ENCODE data around the gene CLCNKA.
"Not testable (repeated sequence)": the region's sequence is repeated elsewhere in the genome, so short reads cannot be mapped to it uniquely, and the experiment has no call there.

The CLCNKA gene

DNA sequence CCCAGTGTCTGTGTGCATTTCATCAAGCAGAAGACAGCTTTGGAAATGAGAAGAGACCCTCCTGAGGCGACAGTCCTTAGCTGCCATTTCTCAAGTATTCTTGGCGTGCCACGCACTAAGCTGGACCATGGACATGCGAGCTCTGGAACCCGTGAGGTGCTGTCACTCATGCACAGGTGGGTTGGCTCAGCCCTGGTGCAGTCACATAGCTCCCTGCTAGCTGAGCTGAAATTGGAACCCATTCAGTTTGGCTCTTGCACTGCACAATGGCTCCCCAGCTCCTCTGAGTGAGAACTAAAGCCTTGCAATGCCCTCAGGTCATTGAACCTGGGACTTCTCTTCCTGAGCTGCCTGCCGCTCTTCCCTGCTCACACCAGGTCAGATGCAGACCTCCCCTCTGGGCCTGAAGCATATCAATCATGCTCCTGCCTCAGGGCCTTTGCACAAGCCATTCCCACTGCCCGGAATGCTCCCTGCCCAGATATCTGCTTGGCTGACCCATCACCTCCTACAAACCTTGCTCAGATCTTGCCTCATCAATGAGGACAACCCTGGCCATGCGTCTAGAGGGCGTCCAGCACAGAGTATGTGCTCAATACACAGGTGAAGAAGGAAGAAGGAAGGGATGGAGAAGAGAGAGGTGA lies 24.1 kb upstream of the CLCNKA start:
- no peak for DNase-seq (ENCODE audit: low read depth in 2 of 2)

DNA sequence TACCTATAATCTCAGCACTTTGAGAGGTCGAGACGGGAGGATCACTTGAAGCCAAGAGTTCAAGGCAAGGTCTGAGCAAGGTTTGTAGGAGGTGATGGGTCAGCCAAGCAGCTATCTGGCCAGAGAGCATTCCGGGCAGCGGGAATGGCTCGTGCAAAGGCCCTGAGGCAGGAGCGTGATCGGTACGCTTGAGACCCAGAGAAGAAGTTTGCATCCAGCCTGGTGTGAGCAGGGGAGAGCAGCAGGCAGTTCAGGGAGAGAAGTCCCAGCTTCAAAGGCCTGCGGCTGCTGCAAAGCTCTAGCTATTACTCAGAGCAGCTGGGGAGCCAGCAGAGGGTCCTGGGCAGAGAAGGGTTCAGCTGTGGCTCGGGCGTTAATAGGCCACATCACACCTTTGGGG lies 22.9 kb upstream of the CLCNKA start:
- no peak for DNase-seq (ENCODE audit: low read depth in 2 of 2)

DNA sequence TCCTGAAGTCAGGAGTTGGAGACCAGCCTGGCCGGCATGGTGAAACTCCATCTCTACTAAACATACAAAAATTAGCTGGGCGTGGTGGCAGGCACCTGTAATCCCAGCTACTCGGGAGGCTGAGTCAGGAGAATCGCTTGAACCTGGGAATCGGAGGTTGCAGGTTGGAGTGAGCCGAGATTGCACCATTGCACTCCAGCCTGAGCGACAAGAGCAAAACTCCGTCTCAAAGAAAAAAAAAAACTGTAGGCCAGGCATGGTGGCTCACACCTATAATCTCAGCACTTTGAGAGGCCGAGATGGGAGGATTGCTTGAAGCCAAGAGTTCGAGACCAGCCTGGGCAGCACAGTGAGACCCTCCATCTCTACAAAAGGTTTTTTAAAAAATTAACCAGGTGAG lies 20.6 kb upstream of the CLCNKA start:
- DNase-seq (ENCODE audit: low read depth in 2 of 2): not testable (repeated sequence)

DNA sequence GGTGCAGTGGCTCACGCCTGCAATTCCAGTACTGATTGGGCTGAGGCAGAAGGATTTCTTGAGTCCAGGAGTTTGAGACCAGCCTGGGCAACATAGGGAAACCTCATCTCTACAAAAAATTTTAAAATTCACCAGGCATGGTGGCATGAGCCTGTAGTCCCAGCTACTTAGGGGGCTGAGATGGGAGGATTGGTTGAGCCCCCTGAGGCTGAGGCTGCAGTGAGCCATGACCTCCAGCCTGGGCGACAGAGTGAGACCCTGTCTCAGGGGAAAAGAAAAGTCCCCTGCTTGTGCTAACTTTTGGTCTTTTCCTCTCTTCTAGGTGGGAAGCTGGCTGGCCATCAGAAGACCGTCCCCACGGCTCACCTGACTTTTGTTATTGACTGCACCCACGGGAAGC lies 16.2 kb upstream of the CLCNKA start:
- DNase-seq (ENCODE audit: low read depth in 2 of 2): no peak

DNA sequence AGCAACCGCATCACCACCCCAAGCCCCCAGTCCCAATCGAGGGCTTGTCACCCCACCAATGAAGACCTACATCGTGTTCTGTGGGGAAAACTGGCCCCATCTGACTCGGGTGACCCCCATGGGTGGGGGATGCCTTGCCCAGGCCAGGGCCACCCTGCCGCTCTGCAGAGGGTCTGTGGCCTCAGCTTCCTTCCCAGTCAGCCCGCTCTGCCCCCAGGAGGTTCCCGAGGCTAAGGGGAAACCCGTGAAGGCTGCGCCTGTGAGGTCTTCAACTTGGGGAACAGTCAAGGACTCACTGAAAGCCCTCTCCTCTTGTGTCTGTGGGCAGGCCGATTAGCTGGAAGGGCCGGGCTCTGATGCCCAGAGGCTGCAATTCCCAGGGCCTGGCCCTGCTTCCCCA lies 15.8 kb upstream of the CLCNKA start:
- no peak for DNase-seq (ENCODE audit: low read depth in 2 of 2)

DNA sequence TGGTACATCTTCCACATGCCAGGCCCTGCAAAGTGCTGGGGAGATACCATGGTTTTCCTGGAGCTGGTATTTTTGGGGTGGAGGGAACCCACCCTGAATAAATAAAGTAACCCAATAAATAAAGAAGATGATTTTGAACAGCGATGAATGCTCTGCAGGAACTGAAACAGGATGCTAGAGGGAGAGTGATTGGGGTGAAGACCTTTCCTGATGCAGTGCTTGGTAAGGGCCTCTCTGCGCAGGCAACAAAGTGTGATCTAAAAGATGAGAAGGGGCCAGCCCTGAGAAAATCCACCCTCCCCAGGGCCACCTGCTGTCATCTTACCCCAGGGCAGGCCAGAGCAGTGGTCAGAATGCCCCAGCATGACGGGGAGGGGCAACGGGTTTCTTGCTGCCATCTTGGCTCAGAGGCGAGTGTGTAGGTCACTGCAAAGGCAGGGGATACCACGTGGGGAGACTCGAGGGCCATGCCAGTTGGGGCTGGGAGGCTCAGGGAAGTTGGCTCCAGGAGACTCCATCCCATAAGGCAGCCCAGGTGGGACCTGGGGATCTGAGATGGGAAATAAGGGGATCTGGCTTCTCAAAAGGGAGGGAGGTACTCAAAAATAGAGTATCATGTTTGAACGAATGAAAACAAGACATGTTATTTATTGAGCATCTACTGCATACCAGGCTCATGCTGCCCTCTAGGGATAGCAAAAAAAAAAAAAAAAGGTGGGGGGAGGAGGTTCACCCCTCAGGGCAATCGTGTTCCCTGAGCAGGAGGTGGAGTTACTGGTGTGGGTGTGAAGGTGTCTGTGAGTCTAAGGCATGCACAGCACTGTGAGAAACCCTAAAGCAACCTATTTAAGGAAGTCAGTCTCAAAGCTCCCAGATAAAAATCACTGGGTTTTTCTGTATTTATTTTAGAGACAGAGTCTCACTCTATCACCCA lies 15.0 kb upstream of the CLCNKA start:
- DNase-seq (ENCODE audit: low read depth in 2 of 2): no peak

DNA sequence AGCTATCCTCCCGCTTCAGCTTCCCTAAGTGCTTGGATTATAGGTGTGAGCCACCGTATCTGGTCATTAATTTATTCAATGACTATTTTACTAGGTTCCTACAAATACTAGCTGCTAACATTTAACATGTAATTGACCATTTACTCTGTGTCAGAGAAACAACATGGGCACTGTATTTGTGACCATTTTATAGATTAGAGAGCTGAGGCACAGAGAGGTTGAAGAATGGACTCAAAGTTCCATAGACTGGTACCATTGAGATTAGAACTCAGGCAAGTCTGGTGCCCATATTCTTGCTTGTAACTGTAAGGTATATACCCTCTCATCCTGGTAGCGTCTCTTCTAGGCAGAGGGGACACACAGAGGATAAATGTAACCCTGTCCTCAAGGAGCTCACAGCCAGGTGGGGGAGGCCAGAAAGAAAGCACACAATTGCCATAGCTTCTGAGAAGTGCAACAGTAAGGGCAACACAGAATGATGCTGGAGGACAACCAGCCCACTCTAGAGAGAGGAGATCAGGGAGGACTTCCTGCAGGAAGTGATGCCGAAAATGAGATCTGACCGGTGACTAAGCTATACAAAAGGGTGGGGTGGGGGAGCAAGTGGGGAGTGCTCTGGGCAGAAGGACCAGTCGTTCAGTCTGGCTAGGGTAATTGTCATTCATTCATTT lies 14.0 kb upstream of the CLCNKA start:
- DNase-seq (ENCODE audit: low read depth in 2 of 2): no peak

DNA sequence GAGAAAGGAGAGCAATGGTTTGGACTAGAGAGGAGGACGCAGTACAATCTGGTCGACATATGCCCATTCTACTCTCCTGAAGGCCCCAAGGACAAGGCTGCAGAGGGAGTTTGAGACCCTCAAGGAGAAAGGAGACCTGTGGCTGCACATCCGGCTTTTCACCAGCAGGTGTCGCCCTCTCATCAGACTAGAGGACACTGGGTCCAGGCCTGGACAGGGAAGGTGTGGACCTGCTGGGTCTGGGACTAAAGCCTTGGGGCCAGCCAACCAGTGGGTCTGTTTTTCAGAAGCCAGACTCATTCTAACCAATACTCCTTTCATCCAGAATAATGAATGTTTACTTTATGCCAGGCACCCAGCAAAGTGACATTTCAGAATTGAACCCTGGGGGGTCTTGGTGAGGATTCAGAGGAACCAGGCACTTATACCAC lies 12.8 kb upstream of the CLCNKA start:
- peak; percentile 19 to 60 for DNase-seq (ENCODE audit: low read depth in 2 of 2)

DNA sequence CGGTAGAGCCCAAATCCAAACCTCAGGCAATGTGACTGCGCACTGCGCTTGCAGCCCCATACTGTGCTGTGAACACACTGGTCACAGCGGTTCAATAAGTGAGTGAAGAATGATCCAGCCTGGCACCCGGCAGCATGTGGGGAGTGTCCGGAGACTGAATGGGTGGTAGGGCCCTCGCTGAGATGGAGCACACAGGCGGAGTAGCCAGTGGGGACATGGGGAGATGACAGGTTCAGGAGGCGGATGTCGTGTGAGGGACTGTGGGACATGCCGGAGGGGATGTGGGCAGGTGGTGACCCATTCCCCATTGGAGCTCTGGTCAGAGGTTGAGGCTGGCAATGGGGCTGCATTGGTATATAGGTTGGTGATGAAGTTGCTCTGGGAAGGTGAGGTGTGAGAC lies 12.2 kb upstream of the CLCNKA start:
- no peak for DNase-seq (ENCODE audit: low read depth in 2 of 2)

DNA sequence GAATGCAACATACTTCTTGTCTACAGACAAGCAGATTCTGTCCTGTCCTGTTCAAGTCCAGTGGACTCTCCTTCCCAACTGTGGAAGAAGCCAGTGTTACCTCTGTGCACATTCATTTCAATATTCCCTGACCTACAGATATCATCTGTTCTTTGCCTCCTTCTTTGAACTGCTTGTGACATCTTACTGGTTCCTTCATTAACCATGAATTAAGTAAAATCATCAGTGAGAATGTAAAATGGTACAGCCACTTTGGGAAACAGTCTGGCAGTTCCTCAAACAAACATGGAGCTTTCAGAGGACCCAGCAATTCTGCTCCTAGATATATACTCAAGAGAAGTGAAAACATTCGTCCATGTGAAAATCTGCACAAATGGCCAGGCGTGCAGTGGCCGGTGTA lies 11.0 kb upstream of the CLCNKA start:
- no peak for DNase-seq (ENCODE audit: low read depth in 2 of 2)

DNA sequence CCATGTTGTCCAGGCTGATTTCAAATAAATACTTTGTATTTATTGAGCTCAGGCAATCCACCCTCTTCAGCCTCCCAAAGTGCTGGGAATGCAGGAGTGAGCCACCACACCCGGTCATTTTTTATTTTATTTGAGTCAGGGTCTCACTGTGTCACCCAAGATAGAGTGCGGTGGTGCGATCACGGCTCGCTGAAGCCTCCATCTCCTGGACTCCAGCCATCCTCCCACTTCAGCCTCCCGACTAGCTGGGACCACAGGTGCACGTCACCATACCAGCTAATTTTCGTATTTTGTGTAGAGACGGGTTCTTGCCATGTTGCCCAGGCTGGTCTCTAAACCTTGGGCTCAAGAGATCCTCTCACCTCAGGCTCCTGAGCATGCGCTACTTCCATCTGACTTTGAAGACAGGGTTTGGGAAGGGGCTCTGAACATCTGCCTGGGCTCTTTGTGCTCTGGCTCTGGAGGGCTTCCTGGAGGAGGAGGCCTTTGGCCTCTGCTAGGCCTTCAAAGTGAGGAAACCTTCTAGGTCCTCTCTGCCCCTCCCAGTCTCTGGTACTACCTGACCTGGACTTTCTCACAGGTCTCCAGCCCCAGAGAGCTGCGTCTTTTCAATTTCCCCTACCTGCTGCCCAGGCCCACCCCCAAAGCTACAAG lies 9.8 kb upstream of the CLCNKA start:
- DNase-seq (ENCODE audit: low read depth in 2 of 2): no peak

DNA sequence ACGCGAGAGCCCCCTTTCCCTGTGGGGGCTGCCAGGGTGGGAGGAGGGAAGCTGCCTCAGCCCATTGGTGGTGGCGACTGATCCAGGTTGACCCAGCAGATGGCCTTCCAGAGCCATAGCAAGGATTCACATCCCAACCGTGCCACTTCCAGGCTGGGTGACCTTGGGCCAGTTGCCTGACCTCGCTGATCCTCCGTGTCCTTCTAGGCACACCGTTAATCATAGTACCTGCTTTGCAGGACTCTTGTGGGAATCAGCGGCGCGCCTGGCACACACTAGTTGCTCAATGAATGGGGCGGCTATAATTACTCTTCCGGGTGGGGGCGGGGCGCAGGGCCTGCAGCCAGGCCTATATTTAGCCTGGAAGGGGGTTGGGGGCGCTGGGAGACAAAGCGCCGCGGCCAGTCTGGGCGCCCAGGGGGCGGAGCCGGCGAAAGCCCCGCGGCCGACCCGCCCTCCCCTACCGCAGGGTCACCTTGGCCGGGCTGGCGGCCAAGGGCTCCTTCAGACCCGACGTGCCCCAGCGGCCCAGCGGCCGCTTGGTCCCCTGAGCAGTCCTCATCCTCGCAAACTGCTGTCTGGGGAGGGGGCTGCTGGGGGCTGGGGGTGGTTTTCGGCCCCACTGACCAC lies 9.1 kb upstream of the CLCNKA start:
- no peak for DNase-seq (ENCODE audit: low read depth in 2 of 2)

DNA sequence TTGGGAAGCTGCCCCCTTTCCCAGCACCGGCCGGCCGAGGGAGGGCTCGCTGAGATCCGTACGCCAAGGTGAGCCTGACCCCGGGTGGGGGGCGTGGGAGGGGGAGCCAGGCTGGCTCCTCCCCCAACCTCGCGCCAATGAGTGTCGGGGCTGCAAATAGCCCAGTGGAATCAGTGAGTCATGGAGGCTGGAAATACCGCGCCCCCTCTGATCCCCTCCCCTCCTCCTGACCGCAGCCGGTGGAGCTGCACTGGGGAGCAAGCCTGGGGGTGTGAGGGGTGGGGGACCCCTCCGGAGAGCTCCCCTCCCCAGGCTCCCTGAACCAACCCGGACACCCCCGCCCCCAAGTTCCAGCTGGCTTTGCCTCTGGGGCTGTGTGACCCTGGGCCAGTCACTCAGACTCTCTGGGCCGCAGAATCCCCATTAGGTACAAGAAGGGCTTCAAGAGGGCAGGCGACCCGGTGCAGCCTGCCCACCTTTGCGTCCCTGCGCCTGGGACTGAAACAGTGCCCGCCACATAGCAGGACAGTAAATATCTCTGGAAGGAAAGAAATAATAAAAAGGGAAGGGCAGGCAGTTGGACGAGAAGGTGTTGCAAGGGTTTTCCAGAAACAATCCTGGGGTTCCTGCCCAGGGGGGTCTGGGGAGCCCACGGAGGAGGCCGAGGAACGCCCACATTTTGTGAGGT lies 8.5 kb upstream of the CLCNKA start:
- peak; percentile 8 to 31 for DNase-seq (ENCODE audit: low read depth in 2 of 2)

DNA sequence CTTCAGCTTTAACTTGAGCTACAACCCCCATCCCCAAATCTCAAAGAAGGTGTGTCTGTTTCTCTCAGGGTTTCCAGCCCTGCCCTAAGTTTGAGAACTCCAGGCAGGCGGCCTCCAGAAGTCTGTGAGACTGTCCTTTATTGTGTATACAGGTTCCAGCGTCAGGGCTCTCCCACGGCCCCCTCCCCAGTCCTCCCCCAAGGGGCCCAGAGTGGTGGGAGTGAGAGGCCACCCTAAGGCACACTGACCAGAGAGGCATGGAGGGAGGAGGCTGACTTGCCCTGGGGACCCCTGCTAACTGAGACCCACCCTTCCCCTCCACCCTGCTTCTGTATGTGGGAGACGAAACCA lies 8.0 kb upstream of the CLCNKA start:
- no peak for DNase-seq (ENCODE audit: low read depth in 2 of 2)

DNA sequence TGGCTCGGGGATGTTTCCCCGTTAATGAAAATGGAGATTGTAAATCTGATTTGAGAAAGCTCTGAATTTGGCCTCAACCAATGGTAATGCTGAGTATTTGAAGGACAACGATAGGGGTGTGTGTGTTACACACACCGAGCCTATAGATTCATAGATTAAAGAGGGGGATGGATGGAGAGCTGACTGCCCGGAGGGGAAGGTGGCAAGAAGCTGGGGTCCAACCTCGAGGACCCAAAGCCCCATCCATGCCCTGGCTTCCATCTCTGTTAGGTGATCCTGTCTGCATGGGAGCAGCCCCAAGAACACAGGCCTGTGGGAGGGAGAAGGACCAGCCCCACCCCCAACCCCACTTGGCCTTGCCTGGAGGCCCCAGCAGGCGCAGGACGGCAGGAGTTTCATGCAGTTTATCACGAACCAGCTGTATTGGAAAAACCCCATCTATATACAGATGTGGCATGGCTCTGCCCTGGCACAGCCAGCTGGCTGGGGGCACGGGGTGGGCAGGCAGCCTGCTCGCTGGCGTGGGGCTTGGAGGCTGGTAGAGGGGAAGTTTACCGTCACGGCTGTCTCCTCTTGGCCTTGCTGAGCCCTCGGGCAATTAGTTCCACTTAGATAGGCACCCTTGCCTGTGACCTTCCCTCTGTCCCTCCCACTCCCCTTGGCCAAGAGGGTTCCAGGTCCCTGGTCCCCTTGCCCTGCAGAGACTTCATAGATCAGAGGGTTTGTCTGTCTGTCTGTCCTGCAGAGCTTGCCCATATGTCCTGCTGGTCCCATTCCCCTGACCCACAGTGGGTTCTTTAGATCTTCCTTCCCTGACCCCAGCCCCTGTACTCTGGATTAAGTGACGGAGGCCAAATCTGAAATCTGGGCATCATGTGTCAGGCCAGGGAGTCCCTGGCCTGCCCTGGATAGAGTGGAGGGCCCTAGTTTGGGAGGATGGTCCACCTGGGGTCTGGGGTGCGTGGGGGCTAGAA lies 7.0 kb upstream of the CLCNKA start:
- no peak for DNase-seq (ENCODE audit: low read depth in 2 of 2)

DNA sequence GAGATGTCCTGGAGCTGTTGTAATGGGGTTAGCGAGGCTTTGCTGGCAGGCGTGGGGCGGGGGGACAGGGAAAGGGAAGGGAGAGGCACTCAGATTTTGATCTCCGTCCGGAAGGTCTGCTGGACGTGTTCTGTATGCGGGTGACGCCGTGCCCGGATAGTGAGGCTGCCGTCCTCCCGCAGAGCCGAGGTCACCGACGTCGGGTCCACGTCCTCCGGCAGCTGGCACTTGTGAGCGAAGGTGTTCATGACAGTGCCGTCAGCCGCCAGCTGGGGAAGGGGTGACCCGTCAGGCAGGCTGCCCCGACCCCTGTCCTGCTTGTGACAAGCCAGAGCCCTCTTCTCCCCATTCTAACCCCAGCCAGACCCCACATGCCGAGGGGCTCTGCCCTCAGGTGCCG lies 6.3 kb upstream of the CLCNKA start:
- no peak for DNase-seq (ENCODE audit: low read depth in 2 of 2)

DNA sequence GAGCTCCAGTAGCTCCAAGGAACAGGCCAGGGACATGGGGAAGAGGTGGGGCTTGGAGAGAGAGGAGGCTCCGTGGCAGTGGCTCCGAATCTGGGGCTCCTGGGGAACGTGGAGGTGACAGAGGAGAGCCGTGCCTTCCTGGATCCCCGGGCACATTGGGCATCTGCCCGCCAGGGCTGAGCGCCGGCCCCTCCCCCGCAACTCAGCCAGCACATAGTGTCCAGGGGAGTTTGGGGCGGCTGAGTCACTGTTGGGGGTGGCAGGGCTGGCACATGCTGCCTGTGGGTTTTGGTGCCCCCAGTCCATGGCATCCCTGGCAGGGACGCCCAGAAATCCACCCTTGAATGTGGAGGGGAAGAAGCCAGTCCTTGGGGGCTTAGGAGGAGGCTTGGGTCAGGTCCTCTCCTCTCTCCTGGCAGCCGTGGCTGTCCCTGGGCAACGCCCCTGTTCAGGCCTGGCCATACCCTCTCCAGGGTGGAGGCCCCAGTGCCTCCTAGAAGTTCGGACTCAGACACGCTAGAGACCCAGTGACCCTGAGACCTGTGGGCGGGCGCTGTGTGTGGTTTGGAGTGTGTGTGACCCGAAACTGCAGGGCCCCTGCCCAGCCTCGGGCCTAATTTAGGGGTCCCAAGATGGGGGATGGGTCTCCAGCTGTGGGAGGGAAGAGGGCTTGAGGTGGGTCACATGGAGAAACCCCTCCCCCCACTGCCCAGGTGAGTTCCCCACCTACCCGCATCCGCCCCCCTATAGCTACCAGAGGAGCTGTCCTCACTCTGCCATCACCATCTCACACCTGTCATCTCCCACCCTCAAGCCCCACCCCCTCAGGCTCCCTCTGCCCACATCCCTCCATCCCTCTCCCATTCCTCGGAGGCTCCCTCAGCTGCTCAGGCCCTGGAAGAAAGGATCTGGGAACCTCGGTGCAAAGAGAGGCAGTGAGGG lies 5.6 kb upstream of the CLCNKA start:
- no peak for DNase-seq (ENCODE audit: low read depth in 2 of 2)

DNA sequence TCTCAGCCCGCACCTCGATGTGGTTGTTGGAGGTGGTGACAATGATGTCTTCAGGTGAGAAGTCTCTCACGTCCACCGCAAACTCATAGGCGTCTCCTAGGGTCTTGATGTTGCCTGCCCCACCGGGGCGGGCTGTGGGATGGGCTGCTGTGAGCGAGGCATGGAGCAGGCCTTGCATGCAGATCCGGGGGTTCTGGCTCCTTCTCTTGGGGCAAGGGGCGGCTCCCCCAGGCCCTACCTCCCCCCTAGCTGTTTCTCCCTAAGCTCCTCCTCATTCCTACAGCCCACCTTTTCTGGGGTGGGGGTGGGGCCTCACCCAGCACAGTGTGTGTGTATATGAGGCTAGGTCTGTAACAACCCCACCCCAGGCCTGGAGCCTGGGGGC lies 4.8 kb upstream of the CLCNKA start:
- no peak for DNase-seq (ENCODE audit: low read depth in 2 of 2)

Measured in stimulated activated CD4-positive, alpha-beta T cell treated with anti-CD3 and anti-CD28 coated beads, Interleukin-1b, Interleukin-23, amount 100 ng/mL, for 1 hour (primary cell).